Neural cell (in vitro differentiated cells): ENCODE results near the gene NRN1L. TPM values are rescaled to one million over a fixed set of nuclear protein-coding genes. Genes with fewer than 3 reads are reported as not detected.
"Not testable (repeated sequence)": the region's sequence is repeated elsewhere in the genome, so short reads cannot be mapped to it uniquely, and the experiment has no call there.

ENCODE experiments used
- H2AFZ ChIP-seq: fragments of 200-600, 300-800 bp; sonication (generic), shearing (Covaris generic); 2 replicates; pipeline ENCODE4 v1.6.0; 2014; ENCODE audit warnings: low read depth, mild to moderate bottlenecking, antibody characterized with exemption, low read length, moderate library complexity
- H3F3A ChIP-seq: fragments of 200-600 bp; shearing (Covaris generic); 2 replicates; pipeline ENCODE4 v1.6.1; 2016; ENCODE audit warnings: mild to moderate bottlenecking, moderate library complexity, mixed read lengths, antibody characterized with exemption, low read length; ENCODE audit not compliant: insufficient read depth, poor library complexity, severe bottlenecking
- H3K27ac ChIP-seq: fragments of 200-600, 300-800 bp; sonication (generic), shearing (Covaris generic); 2 replicates; pipeline ENCODE4 v1.5.1; 2014; ENCODE audit warnings: mild to moderate bottlenecking, low read length, moderate library complexity
- H3K27me3 ChIP-seq: fragments of 300-800, 200-600 bp; sonication (generic), shearing (Covaris generic); 2 replicates; pipeline ENCODE4 v1.6.0; 2014; ENCODE audit warnings: mild to moderate bottlenecking, low read depth, low read length, moderate library complexity; ENCODE audit not compliant: insufficient read depth
- H3K36me3 ChIP-seq: fragments of 300-800, 200-600 bp; sonication (generic), shearing (Covaris generic); 2 replicates; pipeline ENCODE4 v1.5.1; 2014; ENCODE audit warnings: mild to moderate bottlenecking, antibody characterized with exemption, low read length, moderate library complexity; ENCODE audit not compliant: insufficient read depth
- H3K4me2 ChIP-seq: fragments of 300-800, 200-600 bp; sonication (generic), shearing (Covaris generic); 2 replicates; pipeline ENCODE4 v1.6.0; 2014; ENCODE audit warnings: mild to moderate bottlenecking, low read length
- H3K4me3 ChIP-seq: fragments of 300-800, 200-600 bp; sonication (generic), shearing (Covaris generic); 2 replicates; pipeline ENCODE4 v1.5.1; 2014; ENCODE audit warnings: mild to moderate bottlenecking, low read length, moderate library complexity
- H3K79me2 ChIP-seq: fragments of 200-600 bp; shearing (Covaris generic); replicated peaks from 2 replicates; pipeline ENCODE4 v1.6.0; 2014; ENCODE audit warnings: mild to moderate bottlenecking, low read length, moderate library complexity; ENCODE audit not compliant: insufficient read depth
- H3K9ac ChIP-seq: fragments of 300-800, 200-600 bp; sonication (generic), shearing (Covaris generic); 2 replicates; pipeline ENCODE4 v1.6.1; 2016; ENCODE audit warnings: mild to moderate bottlenecking, low read length, mixed read lengths
- H3K9me2 ChIP-seq: fragments of 200-600 bp; shearing (Covaris generic); 2 replicates; pipeline ENCODE4 v1.6.1; 2016; ENCODE audit warnings: mild to moderate bottlenecking, low read length, mixed read lengths; ENCODE audit not compliant: insufficient read depth
- H3K9me3 ChIP-seq: fragments of 200-600, 300-800 bp; sonication (generic), shearing (Covaris generic); 2 replicates; pipeline ENCODE4 v1.6.1; 2016; ENCODE audit warnings: mild to moderate bottlenecking, mixed run types, low read length, moderate library complexity, mixed read lengths
- H4K20me1 ChIP-seq: fragments of 200-600 bp; shearing (Covaris generic); 2 replicates; pipeline ENCODE4 v1.6.1; 2016; ENCODE audit warnings: mild to moderate bottlenecking, mixed run types; ENCODE audit not compliant: insufficient read depth
- CTCF ChIP-seq: fragments of 450-650 bp; IDR thresholded peaks from 2 replicates; pipeline ENCODE4 v1.5.1; 2014; ENCODE audit warnings: antibody characterized with exemption, mild to moderate bottlenecking, moderate library complexity; ENCODE audit not compliant: poor library complexity, severe bottlenecking
- EP300 ChIP-seq: fragments of 450-650 bp; conservative IDR thresholded peaks from 2 replicates; pipeline ENCODE4 v1.6.1; 2014; ENCODE audit warnings: antibody characterized with exemption, mild to moderate bottlenecking, moderate library complexity; ENCODE audit not compliant: poor library complexity, severe bottlenecking
- EZH2 ChIP-seq: fragments of 200-600, 300-800 bp; shearing (Covaris generic), sonication (generic); IDR thresholded peaks from 2 replicates; pipeline ENCODE4 v1.6.1; 2014; ENCODE audit warnings: antibody characterized with exemption, low read length, borderline replicate concordance, mild to moderate bottlenecking; ENCODE audit not compliant: insufficient read depth, poor library complexity, severe bottlenecking
- MXI1 ChIP-seq: fragments of 450-650 bp; conservative IDR thresholded peaks from 2 replicates; pipeline ENCODE4 v1.6.1; 2014; ENCODE audit warnings: antibody characterized with exemption, mild to moderate bottlenecking; ENCODE audit not compliant: poor library complexity, severe bottlenecking
- POLR2AphosphoS5 ChIP-seq: IDR thresholded peaks from 2 replicates; pipeline ENCODE4 v1.6.1; 2012
- RAD21 ChIP-seq: fragments of 450-650 bp; conservative IDR thresholded peaks from 2 replicates; pipeline ENCODE4 v1.6.1; 2014; ENCODE audit warnings: antibody characterized with exemption, mild to moderate bottlenecking, moderate library complexity
- REST ChIP-seq: IDR thresholded peaks from 2 replicates; pipeline ENCODE4 v1.6.1; 2012; ENCODE audit warnings: borderline replicate concordance
- SMC3 ChIP-seq: fragments of 450-650 bp; conservative IDR thresholded peaks from 2 replicates; pipeline ENCODE4 v1.6.1; 2014; ENCODE audit warnings: antibody characterized with exemption, mild to moderate bottlenecking, moderate library complexity; ENCODE audit not compliant: poor library complexity
- TAF1 ChIP-seq: IDR thresholded peaks from 2 replicates; pipeline ENCODE4 v1.6.1; 2012; ENCODE audit warnings: low read depth
- polyA plus RNA-seq: library from polyadenylated mRNA; depleted of rRNA; stranded (reverse); fragments of >200 nt; gene quantifications from 2 replicates; pipeline ENCODE4 v1.2.3, GENCODE V29; 2014

The NRN1L gene
- polyA plus RNA-seq, 1 donor from 2014 or later: not detected

- Histone ChIP-seq H3K27ac (no peak overlapping the region), H3F3A (no peaks in the 10 kb centered on the region), H3K4me2 (no peak overlapping the region), H4K20me1 (no peaks in the 10 kb centered on the region), H3K9me3 (no peaks in the 10 kb centered on the region), H3K36me3 (no peaks in the 10 kb centered on the region), H3K27me3 (no peaks in the 10 kb centered on the region), H2AFZ (no peak overlapping the region), H3K79me2 (no peaks in the 10 kb centered on the region), H3K9me2 (no peaks in the 10 kb centered on the region), H3K4me3 (no peak overlapping the region), H3K9ac (no peak overlapping the region)
- no peak for TF ChIP-seq EP300
- TF ChIP-seq MXI1: no peak
- no peak for TF ChIP-seq POLR2AphosphoS5
- no peak for TF ChIP-seq RAD21
- TF ChIP-seq SMC3: no peak
- no peak for TF ChIP-seq EZH2
- no peak for TF ChIP-seq CTCF
- TF ChIP-seq REST: no peak
- no peak for TF ChIP-seq TAF1
These were observed 30.2 kb downstream of the NRN1L start for GRCh38 chr16:67914758-67915495.

- H3K79me2 ChIP-seq, H2AFZ ChIP-seq, H3F3A ChIP-seq, H3K4me3 ChIP-seq, H3K9me2 ChIP-seq, H3K9ac ChIP-seq, H3K27ac ChIP-seq, H3K36me3 ChIP-seq, H3K4me2 ChIP-seq, H3K9me3 ChIP-seq, H4K20me1 ChIP-seq, H3K27me3 ChIP-seq: not testable (repeated sequence)
These were observed 30.7 kb downstream of the NRN1L start for GRCh38 chr16:67915496-67915769.
